GM18861 (cell line): ENCODE data around the gene KATNIP.

ENCODE experiments used
- ATAC-seq: cut with Tn5 transposase; IDR thresholded peaks from one replicate; pipeline ENCODE4 v1.9.1; 2021; ENCODE audit not compliant: unreplicated experiment

KATNIP gene

GRCh38 chr16:27549746-27550581 is at the start of gene KATNIP, which contains the start of gene GTF3C1:
TSS of gene KATNIP (plus strand) at chr16:27550144. CDS start at chr16:27550171, 27 bp downstream.
TSS of gene GTF3C1 (minus strand) at chr16:27549913. CDS start at chr16:27549890, 23 bp downstream.
- peak; percentile 94 for ATAC-seq

- no peak for ATAC-seq
These were observed 49.1 kb upstream of the KATNIP start for GRCh38 chr16:27500801-27501200.

GRCh38 chr16:27503662-27504061 is 46.3 kb upstream of the KATNIP start:
- ATAC-seq = no peak

GRCh38 chr16:27505297-27506236 is 44.4 kb upstream of the KATNIP start:
- no peak for ATAC-seq

- ATAC-seq = no peak
These were observed 43.2 kb upstream of the KATNIP start for GRCh38 chr16:27506771-27507170.

GRCh38 chr16:27508476-27508875 is 41.5 kb upstream of the KATNIP start:
- no peak for ATAC-seq

- no peak for ATAC-seq
These were observed 38.1 kb upstream of the KATNIP start for GRCh38 chr16:27511657-27512448.

GRCh38 chr16:27514806-27515205 is 35.1 kb upstream of the KATNIP start:
- no peak for ATAC-seq

GRCh38 chr16:27515874-27516353 is 34.0 kb upstream of the KATNIP start:
- no peak for ATAC-seq

GRCh38 chr16:27516365-27516764 is 33.6 kb upstream of the KATNIP start:
- no peak for ATAC-seq

GRCh38 chr16:27517664-27518063 is 32.3 kb upstream of the KATNIP start:
- no peak for ATAC-seq

GRCh38 chr16:27518226-27518625 is 31.7 kb upstream of the KATNIP start:
- no peak for ATAC-seq

GRCh38 chr16:27520982-27521673 is 28.8 kb upstream of the KATNIP start:
- no peak for ATAC-seq

- ATAC-seq = no peak
These were observed 27.7 kb upstream of the KATNIP start for GRCh38 chr16:27522173-27522707.

GRCh38 chr16:27526180-27526579 is 23.8 kb upstream of the KATNIP start:
- no peak for ATAC-seq

GRCh38 chr16:27528294-27528693 is 21.6 kb upstream of the KATNIP start:
- no peak for ATAC-seq

GRCh38 chr16:27529962-27530361 is 20.0 kb upstream of the KATNIP start:
- no peak for ATAC-seq

GRCh38 chr16:27531186-27531585 is 18.8 kb upstream of the KATNIP start:
- ATAC-seq = no peak

- no peak for ATAC-seq
These were observed 17.8 kb upstream of the KATNIP start for GRCh38 chr16:27531826-27532800.
